SK-N-SH (cell line): ENCODE results near the gene C17orf113.

ENCODE experiments used
- GATA2 ChIP-seq: sonication (generic); formaldehyde crosslinking; IDR thresholded peaks from 2 replicates; pipeline ENCODE4 v1.5.0; 2020; ENCODE audit warnings: mild to moderate bottlenecking, missing genetic modification reagents
- JUND ChIP-seq: IDR thresholded peaks from 2 replicates; pipeline ENCODE4 v1.4.0; 2012
- MAX ChIP-seq: IDR thresholded peaks from 2 replicates; pipeline ENCODE4 v1.4.0; 2012; ENCODE audit warnings: low read depth
- POLR2AphosphoS5 ChIP-seq: IDR thresholded peaks from 2 replicates; pipeline ENCODE4 v1.6.1; 2012; ENCODE audit warnings: low read depth, low read length

- TF ChIP-seq POLR2AphosphoS5 (no peak), MAX (no peak), GATA2 (CRISPR knock-in tag) (no peak), JUND (no peak)
Observed at GRCh38 chr17:42056635-42057034, 6.2 kb upstream of the C17orf113 start.
